H9 (cell line): ENCODE results near the gene CYB561D1. TPM values are rescaled to one million over a fixed set of nuclear protein-coding genes. Genes with fewer than 3 reads are reported as not detected.

Source experiments
- DNase-seq: peaks from one replicate; pipeline ENCODE4 v3.0.0-alpha.2; 2017
- H2AFZ ChIP-seq: one replicate; pipeline ENCODE4 v1.6.1; 2013; ENCODE audit warnings: mild to moderate bottlenecking, low read length, control low read depth, moderate library complexity
- H2AK5ac ChIP-seq: 2 replicates; pipeline ENCODE4 v1.6.1; 2013; ENCODE audit warnings: low read length, control low read depth, mixed read lengths; ENCODE audit not compliant: insufficient read length
- H2BK120ac ChIP-seq: one replicate; pipeline ENCODE4 v1.6.1; 2013; ENCODE audit warnings: low read depth, mild to moderate bottlenecking, low read length, control low read depth, inconsistent platforms; ENCODE audit not compliant: poor library complexity, severe bottlenecking
- H2BK12ac ChIP-seq: 2 replicates; pipeline ENCODE4 v1.6.1; 2013; ENCODE audit warnings: low read length, control low read depth, mixed read lengths, low read depth; ENCODE audit not compliant: insufficient read length
- H2BK15ac ChIP-seq: 2 replicates; pipeline ENCODE4 v1.6.1; 2013; ENCODE audit warnings: low read depth, low read length, control low read depth
- H2BK20ac ChIP-seq: one replicate; pipeline ENCODE4 v1.6.1; 2013; ENCODE audit warnings: low read depth, mild to moderate bottlenecking, low read length, control low read depth, inconsistent platforms; ENCODE audit not compliant: poor library complexity, severe bottlenecking
- H2BK5ac ChIP-seq: 2 replicates; pipeline ENCODE4 v1.6.1; 2013; ENCODE audit warnings: low read length, control low read depth, mixed read lengths; ENCODE audit not compliant: insufficient read length
- H3K14ac ChIP-seq: 2 replicates; pipeline ENCODE4 v1.6.1; 2013; ENCODE audit warnings: low read length, control low read depth; ENCODE audit not compliant: insufficient read depth
- H3K18ac ChIP-seq: 2 replicates; pipeline ENCODE4 v1.6.1; 2013; ENCODE audit warnings: low read depth, mild to moderate bottlenecking, mixed read lengths, low read length, control low read depth; ENCODE audit not compliant: insufficient read length
- H3K23ac ChIP-seq: 2 replicates; pipeline ENCODE4 v1.6.1; 2013; ENCODE audit warnings: low read length, control low read depth, mixed read lengths, low read depth; ENCODE audit not compliant: insufficient read length
- H3K23me2 ChIP-seq: 2 replicates; pipeline ENCODE4 v1.6.1; 2013; ENCODE audit warnings: low read depth, mild to moderate bottlenecking, mixed read lengths, low read length, control low read depth; ENCODE audit not compliant: insufficient read length, poor library complexity, severe bottlenecking
- H3K27ac ChIP-seq: 2 replicates; pipeline ENCODE4 v1.5.1; 2013; ENCODE audit warnings: low read length, control low read depth, mixed read lengths, low read depth; ENCODE audit not compliant: insufficient read length
- H3K27me3 ChIP-seq: 2 replicates; pipeline ENCODE4 v1.6.1; 2013; ENCODE audit warnings: low read length, control low read depth, inconsistent platforms; ENCODE audit not compliant: insufficient read depth
- H3K4ac ChIP-seq: 2 replicates; pipeline ENCODE4 v1.6.1; 2013; ENCODE audit warnings: low read depth, mild to moderate bottlenecking, control low read depth, inconsistent platforms, low read length, moderate library complexity
- H3K4me1 ChIP-seq: 2 replicates; pipeline ENCODE4 v1.6.1; 2013; ENCODE audit warnings: low read length, control low read depth, inconsistent platforms; ENCODE audit not compliant: insufficient read depth
- H3K4me2 ChIP-seq: 2 replicates; pipeline ENCODE4 v1.6.1; 2013; ENCODE audit warnings: low read length, control low read depth, mixed read lengths; ENCODE audit not compliant: insufficient read length, insufficient read depth
- H3K56ac ChIP-seq: 2 replicates; pipeline ENCODE4 v1.6.1; 2013; ENCODE audit warnings: low read depth, mild to moderate bottlenecking, mixed read lengths, low read length, control low read depth; ENCODE audit not compliant: insufficient read length
- H3K79me1 ChIP-seq: 2 replicates; pipeline ENCODE4 v1.6.1; 2013; ENCODE audit warnings: low read depth, mild to moderate bottlenecking, moderate library complexity, low read length, control low read depth, inconsistent platforms; ENCODE audit not compliant: insufficient read depth, poor library complexity, severe bottlenecking
- H3K79me2 ChIP-seq: 2 replicates; pipeline ENCODE4 v1.6.1; 2013; ENCODE audit warnings: low read length, control low read depth, inconsistent platforms; ENCODE audit not compliant: insufficient read depth
- H3K9ac ChIP-seq: 2 replicates; pipeline ENCODE4 v1.6.1; 2013; ENCODE audit warnings: low read length, control low read depth, mixed read lengths; ENCODE audit not compliant: insufficient read length; ENCODE audit errors: extremely low read depth
- H3K9me3 ChIP-seq: one replicate; pipeline ENCODE4 v1.6.1; 2013; ENCODE audit warnings: low read depth, low read length, inconsistent platforms; ENCODE audit not compliant: control insufficient read depth
- H3T11ph ChIP-seq: one replicate; pipeline ENCODE4 v1.6.1; 2013; ENCODE audit warnings: mild to moderate bottlenecking, low read length, control low read depth, inconsistent platforms
- H4K20me1 ChIP-seq: one replicate; pipeline ENCODE4 v1.6.1; 2013; ENCODE audit not compliant: control insufficient read depth, insufficient read length, insufficient read depth
- H4K5ac ChIP-seq: 2 replicates; pipeline ENCODE4 v1.6.1; 2013; ENCODE audit warnings: low read depth, mild to moderate bottlenecking, mixed read lengths, low read length, control low read depth; ENCODE audit not compliant: insufficient read length
- H4K8ac ChIP-seq: replicated peaks from 2 replicates; pipeline ENCODE4 v1.6.1; 2013; ENCODE audit warnings: low read length, control low read depth, mixed read lengths, low read depth; ENCODE audit not compliant: insufficient read length
- H4K91ac ChIP-seq: 2 replicates; pipeline ENCODE4 v1.6.1; 2013; ENCODE audit warnings: low read depth, mild to moderate bottlenecking, moderate library complexity, mixed read lengths, low read length, control low read depth; ENCODE audit not compliant: insufficient read length
- H3K27ac Mint-ChIP-seq, 3 experiments: 2 replicates in 2 of 3; 3 replicates in 1 of 3; pipeline ENCODE4 v1.8.0; 2020 to 2021; ENCODE audit warnings: mixed read lengths in 3 of 3, mild to moderate bottlenecking in 1 of 3, moderate library complexity in 1 of 3
- H3K27me3 Mint-ChIP-seq: 2 replicates; pipeline ENCODE4 v1.8.0; 2021; ENCODE audit warnings: low read depth, mild to moderate bottlenecking, moderate library complexity, mixed read lengths
- H3K36me3 Mint-ChIP-seq, 3 experiments: 2 replicates in 2 of 3; 3 replicates in 1 of 3; pipeline ENCODE4 v1.8.0; 2020 to 2021; ENCODE audit warnings: low read depth in 3 of 3, mixed read lengths in 3 of 3; ENCODE audit not compliant: insufficient read depth in 1 of 3
- H3K4me1 Mint-ChIP-seq, 2 experiments: 2 replicates each; pipeline ENCODE4 v1.8.0; 2020; ENCODE audit warnings: mixed read lengths in 2 of 2
- H3K4me3 Mint-ChIP-seq, 2 experiments: 2 replicates in 1 of 2; 3 replicates in 1 of 2; pipeline ENCODE4 v1.8.0; 2020 to 2021; ENCODE audit warnings: mild to moderate bottlenecking in 2 of 2, mixed read lengths in 2 of 2, moderate library complexity in 1 of 2
- H3K9me3 Mint-ChIP-seq, 2 experiments: 2 replicates in 1 of 2; 3 replicates in 1 of 2; pipeline ENCODE4 v1.8.0; 2020; ENCODE audit warnings: mild to moderate bottlenecking in 2 of 2, mixed read lengths in 2 of 2, moderate library complexity in 1 of 2
- WGBS: extraction: QIAGEN DNeasy Blood & Tissue Kit; methylation state at CpG from one replicate; pipeline ENCODE4 v1.1.7; 2013; ENCODE audit warnings: missing lambda C conversion rate, low lambda C conversion rate, mixed read lengths; ENCODE audit not compliant: insufficient read length; ENCODE audit errors: extremely low coverage; 5-methylcytosine and 5-hydroxymethylcytosine counted together
- total RNA-seq: library from RNA; stranded (reverse); gene quantifications from 2 replicates; pipeline ENCODE4 v1.2.1, GENCODE V29; 2021
- TF ChIP-seq, protein P1 (sequence below): fragments of 200-600 bp; sonication (generic); conservative IDR thresholded peaks from 3 replicates; pipeline ENCODE4 v1.8.0; 2021; ENCODE audit warnings: antibody characterized with exemption, mild to moderate bottlenecking

Gene CYB561D1
- total RNA-seq, 1 experiment from 2014 or later = 6.5 TPM

GRCh38 chr1:109530457-109531087 lies 36.7 kb downstream of the CYB561D1 start:
- H2BK15ac ChIP-seq = no peak overlapping the region
- no peak overlapping the region for H2AFZ ChIP-seq
- H2BK12ac ChIP-seq = no peak overlapping the region
- H4K91ac ChIP-seq = no peak overlapping the region
- no peak overlapping the region for H3T11ph ChIP-seq
- H3K4me1 ChIP-seq = no peaks in the 10 kb centered on the region
- H3K23me2 ChIP-seq = peaks cover 4% of the 10 kb centered on the region
- no peaks in the 10 kb centered on the region; a peak in 1 of 5 replicates for H3K9me3 Mint-ChIP-seq
- H2AK5ac ChIP-seq = no peak overlapping the region
- no peaks in the 10 kb centered on the region for H4K20me1 ChIP-seq
- no peak overlapping the region for H3K18ac ChIP-seq
- H3K27ac Mint-ChIP-seq = no peak overlapping the region; a peak in 1 of 7 replicates
- H4K8ac ChIP-seq = no peak overlapping the region
- H2BK5ac ChIP-seq = no peak overlapping the region
- WGBS = no CpG with 5 or more reads among the region's 13 CpGs
- no peak overlapping the region for H3K56ac ChIP-seq
- no peak overlapping the region; the same call in 1 of the 2 replicates for H3K14ac ChIP-seq
- H3K23ac ChIP-seq = no peak overlapping the region
- no peak overlapping the region for H3K4ac ChIP-seq
- no peaks in the 10 kb centered on the region for H3K79me2 ChIP-seq
- H3K27me3 ChIP-seq = no peaks in the 10 kb centered on the region
- no peaks in the 10 kb centered on the region for H3K79me1 ChIP-seq
- no peak overlapping the region for H2BK20ac ChIP-seq
- no peak overlapping the region for H4K5ac ChIP-seq
- no peak overlapping the region for H3K4me3 Mint-ChIP-seq
- DNase-seq = no peak
- no peak overlapping the region for H3K9ac ChIP-seq
- TF ChIP-seq, protein P1, sequence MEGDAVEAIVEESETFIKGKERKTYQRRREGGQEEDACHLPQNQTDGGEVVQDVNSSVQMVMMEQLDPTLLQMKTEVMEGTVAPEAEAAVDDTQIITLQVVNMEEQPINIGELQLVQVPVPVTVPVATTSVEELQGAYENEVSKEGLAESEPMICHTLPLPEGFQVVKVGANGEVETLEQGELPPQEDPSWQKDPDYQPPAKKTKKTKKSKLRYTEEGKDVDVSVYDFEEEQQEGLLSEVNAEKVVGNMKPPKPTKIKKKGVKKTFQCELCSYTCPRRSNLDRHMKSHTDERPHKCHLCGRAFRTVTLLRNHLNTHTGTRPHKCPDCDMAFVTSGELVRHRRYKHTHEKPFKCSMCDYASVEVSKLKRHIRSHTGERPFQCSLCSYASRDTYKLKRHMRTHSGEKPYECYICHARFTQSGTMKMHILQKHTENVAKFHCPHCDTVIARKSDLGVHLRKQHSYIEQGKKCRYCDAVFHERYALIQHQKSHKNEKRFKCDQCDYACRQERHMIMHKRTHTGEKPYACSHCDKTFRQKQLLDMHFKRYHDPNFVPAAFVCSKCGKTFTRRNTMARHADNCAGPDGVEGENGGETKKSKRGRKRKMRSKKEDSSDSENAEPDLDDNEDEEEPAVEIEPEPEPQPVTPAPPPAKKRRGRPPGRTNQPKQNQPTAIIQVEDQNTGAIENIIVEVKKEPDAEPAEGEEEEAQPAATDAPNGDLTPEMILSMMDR = no peak
- no peak overlapping the region for H3K27ac ChIP-seq
- no peaks in the 10 kb centered on the region for H3K36me3 Mint-ChIP-seq
- H3K27me3 Mint-ChIP-seq = peaks cover 20% of the 10 kb centered on the region
- H2BK120ac ChIP-seq = no peak overlapping the region
- H3K4me2 ChIP-seq = no peak overlapping the region
- H3K4me1 Mint-ChIP-seq = peaks cover 4 to 8% of the 10 kb centered on the region in 2 experiments
- H3K9me3 ChIP-seq = no peaks in the 10 kb centered on the region
